OCI-LY1 (cell line): ENCODE data around the gene MSS51.

Experiments
- H2AFZ ChIP-seq: fragments of 200-600 bp; sonication (generic), shearing (Covaris generic); 2 replicates; pipeline ENCODE4 v1.6.0; 2014; ENCODE audit warnings: antibody characterized with exemption, mild to moderate bottlenecking, low read length
- H3F3A ChIP-seq: fragments of 200-600 bp; sonication (generic), shearing (Covaris generic); 2 replicates; pipeline ENCODE4 v1.6.0; 2014; ENCODE audit warnings: mild to moderate bottlenecking, antibody characterized with exemption, low read length, moderate library complexity; ENCODE audit not compliant: insufficient read depth
- H3K27ac ChIP-seq: fragments of 200-600 bp; sonication (generic); 2 replicates; pipeline ENCODE4 v1.5.1; 2014; ENCODE audit warnings: low read length, mixed run types, mild to moderate bottlenecking, low read depth; ENCODE audit not compliant: poor library complexity, severe bottlenecking
- H3K27me3 ChIP-seq: fragments of 200-600 bp; sonication (generic); 2 replicates; pipeline ENCODE4 v1.6.0; 2014; ENCODE audit warnings: antibody characterized with exemption, mild to moderate bottlenecking, low read length, moderate library complexity; ENCODE audit not compliant: insufficient read depth
- H3K36me3 ChIP-seq: fragments of 200-600 bp; sonication (generic); 2 replicates; pipeline ENCODE4 v1.6.1; 2014; ENCODE audit warnings: mild to moderate bottlenecking, antibody characterized with exemption, low read length, moderate library complexity, mixed read lengths; ENCODE audit not compliant: insufficient read depth
- H3K4me1 ChIP-seq: fragments of 200-600 bp; sonication (generic); 2 replicates; pipeline ENCODE4 v1.5.1; 2014; ENCODE audit warnings: mild to moderate bottlenecking, low read length, moderate library complexity; ENCODE audit not compliant: insufficient read depth, severe bottlenecking
- H3K4me2 ChIP-seq: fragments of 200-600 bp; sonication (generic), shearing (Covaris generic); 2 replicates; pipeline ENCODE4 v1.6.1; 2014; ENCODE audit warnings: low read length
- H3K4me3 ChIP-seq: fragments of 200-600 bp; sonication (generic); 2 replicates; pipeline ENCODE4 v1.5.1; 2014; ENCODE audit warnings: low read length, low read depth, mild to moderate bottlenecking, mixed read lengths; ENCODE audit not compliant: poor library complexity, severe bottlenecking
- H3K79me2 ChIP-seq: fragments of 200-600 bp; shearing (Covaris generic); 2 replicates; pipeline ENCODE4 v1.6.1; 2016; ENCODE audit warnings: mixed run types, low read length, mixed read lengths; ENCODE audit not compliant: insufficient read depth
- H3K9ac ChIP-seq: fragments of 200-600 bp; sonication (generic), shearing (Covaris generic); 2 replicates; pipeline ENCODE4 v1.6.1; 2014; ENCODE audit warnings: mild to moderate bottlenecking, low read length, mixed read lengths
- H3K9me2 ChIP-seq: fragments of 200-600 bp; sonication (generic), shearing (Covaris generic); 2 replicates; pipeline ENCODE4 v1.6.1; 2014; ENCODE audit warnings: low read depth, mild to moderate bottlenecking, low read length, mixed read lengths
- H3K9me3 ChIP-seq: fragments of 200-600 bp; shearing (Covaris generic); 2 replicates; pipeline ENCODE4 v1.6.1; 2014; ENCODE audit warnings: low read length, mixed read lengths
- H4K20me1 ChIP-seq: fragments of 200-600 bp; sonication (generic), shearing (Covaris generic); 2 replicates; pipeline ENCODE4 v1.6.0; 2016; ENCODE audit warnings: mild to moderate bottlenecking, low read length; ENCODE audit not compliant: insufficient read depth
- CTCF ChIP-seq: fragments of 200-600 bp; sonication (generic), shearing (Covaris generic); IDR thresholded peaks from 2 replicates; pipeline ENCODE4 v1.5.1; 2017; ENCODE audit warnings: mild to moderate bottlenecking, antibody characterized with exemption, low read length, moderate library complexity, mixed read lengths
- EZH2 ChIP-seq: fragments of 200-600 bp; sonication (generic), shearing (Covaris generic); IDR thresholded peaks from 2 replicates; pipeline ENCODE4 v1.8.0; 2017; ENCODE audit warnings: borderline replicate concordance, mixed run types, mild to moderate bottlenecking, antibody characterized with exemption, low read length, moderate library complexity, mixed read lengths

Gene MSS51

GRCh38 chr10:73432646-73433537, 469 bp downstream of the MSS51 start:
- no peaks in the 10 kb centered on the region for H4K20me1 ChIP-seq
- TF ChIP-seq CTCF (no peak), EZH2 (no peak)
- H3K9me3 ChIP-seq = no peaks in the 10 kb centered on the region
- H3K79me2 ChIP-seq = no peaks in the 10 kb centered on the region
- H3K4me1 ChIP-seq = no peaks in the 10 kb centered on the region
- H3K4me3 ChIP-seq = no peak overlapping the region
- no peak overlapping the region for H3K4me2 ChIP-seq
- H3K36me3 ChIP-seq = peaks cover 18% of the 10 kb centered on the region; the same call in 1 of the 2 replicates
- no peak overlapping the region for H2AFZ ChIP-seq
- H3K9ac ChIP-seq = no peak overlapping the region
- H3K27me3 ChIP-seq = no peaks in the 10 kb centered on the region
- H3F3A ChIP-seq = no peaks in the 10 kb centered on the region
- no peaks in the 10 kb centered on the region for H3K9me2 ChIP-seq
- H3K27ac ChIP-seq = no peak overlapping the region

GRCh38 chr10:73426318-73426717, 7.0 kb downstream of the MSS51 start:
- Histone ChIP-seq H3K9me3 (no peaks in the 10 kb centered on the region), H3K36me3 (peaks cover 54% of the 10 kb centered on the region), H3K79me2 (no peaks in the 10 kb centered on the region), H3F3A (no peaks in the 10 kb centered on the region), H3K4me1 (no peaks in the 10 kb centered on the region), H3K9ac (no peak overlapping the region), H2AFZ (no peak overlapping the region), H3K4me3 (no peak overlapping the region), H3K4me2 (no peak overlapping the region), H3K9me2 (no peaks in the 10 kb centered on the region), H3K27ac (no peak overlapping the region), H3K27me3 (no peaks in the 10 kb centered on the region), H4K20me1 (no peaks in the 10 kb centered on the region)
- no peak for TF ChIP-seq EZH2
- no peak for TF ChIP-seq CTCF

- Histone ChIP-seq H3K4me3 (no peak overlapping the region), H2AFZ (no peak overlapping the region), H3K9me3 (no peaks in the 10 kb centered on the region), H3F3A (no peaks in the 10 kb centered on the region), H3K4me1 (no peaks in the 10 kb centered on the region), H3K4me2 (no peak overlapping the region), H3K36me3 (peaks cover 54% of the 10 kb centered on the region), H3K27me3 (no peaks in the 10 kb centered on the region), H3K79me2 (no peaks in the 10 kb centered on the region), H3K27ac (no peak overlapping the region), H3K9me2 (no peaks in the 10 kb centered on the region), H4K20me1 (no peaks in the 10 kb centered on the region), H3K9ac (no peak overlapping the region)
- TF ChIP-seq CTCF = no peak
- no peak for TF ChIP-seq EZH2
These were observed 8.9 kb downstream of the MSS51 start for GRCh38 chr10:73424478-73424877.
